Retinal pigment epithelial cell (primary cell): ENCODE results near the gene DYNC2I2.
"Not testable (repeated sequence)": the region's sequence is repeated elsewhere in the genome, so short reads cannot be mapped to it uniquely, and the experiment has no call there.

ENCODE experiments used
- DNase-seq: peaks from one replicate; pipeline ENCODE4 v3.0.0-alpha.2; 2010; ENCODE audit warnings: low read depth
- H3K4me3 ChIP-seq: 2 replicates; pipeline ENCODE4 v1.5.1; 2011; ENCODE audit warnings: mild to moderate bottlenecking, low read length, control low read depth, moderate library complexity
- CTCF ChIP-seq: conservative IDR thresholded peaks from 2 replicates; pipeline ENCODE4 v1.5.1; 2011; ENCODE audit warnings: low read depth, low read length, control low read depth, inconsistent platforms

The DYNC2I2 gene

GRCh38 chr9:128593856-128594255 is 62.8 kb downstream of the DYNC2I2 start:
- no peak overlapping the region for H3K4me3 ChIP-seq
- TF ChIP-seq CTCF: no peak
- no peak for DNase-seq

GRCh38 chr9:128593039-128593438 is 63.6 kb downstream of the DYNC2I2 start:
- no peak for TF ChIP-seq CTCF
- DNase-seq: no peak
- no peak overlapping the region for H3K4me3 ChIP-seq

GRCh38 chr9:128588581-128589233 is 67.9 kb downstream of the DYNC2I2 start:
- DNase-seq: no peak
- no peak overlapping the region for H3K4me3 ChIP-seq
- TF ChIP-seq CTCF: no peak

GRCh38 chr9:128587453-128587852 is 69.2 kb downstream of the DYNC2I2 start:
- no peak for DNase-seq
- TF ChIP-seq CTCF: no peak
- H3K4me3 ChIP-seq: no peak overlapping the region

GRCh38 chr9:128586934-128587333 is 69.7 kb downstream of the DYNC2I2 start:
- H3K4me3 ChIP-seq, DNase-seq: not testable (repeated sequence)

- DNase-seq: not testable (repeated sequence)
These were observed 71.5 kb downstream of the DYNC2I2 start for GRCh38 chr9:128585155-128585554.

More at GRCh38 chr9:128585155-128585554, 71.5 kb downstream of the DYNC2I2 start:
- H3K4me3 ChIP-seq: not testable (repeated sequence)
